Measurements from ENCODE around the gene ZNF438.
A peak's percentile ranks its signal among the peaks of the same experiment; 100 is the strongest.
"Not testable (repeated sequence)": the region's sequence is repeated elsewhere in the genome, so short reads cannot be mapped to it uniquely, and the experiment has no call there.

ZNF438 gene

DNA sequence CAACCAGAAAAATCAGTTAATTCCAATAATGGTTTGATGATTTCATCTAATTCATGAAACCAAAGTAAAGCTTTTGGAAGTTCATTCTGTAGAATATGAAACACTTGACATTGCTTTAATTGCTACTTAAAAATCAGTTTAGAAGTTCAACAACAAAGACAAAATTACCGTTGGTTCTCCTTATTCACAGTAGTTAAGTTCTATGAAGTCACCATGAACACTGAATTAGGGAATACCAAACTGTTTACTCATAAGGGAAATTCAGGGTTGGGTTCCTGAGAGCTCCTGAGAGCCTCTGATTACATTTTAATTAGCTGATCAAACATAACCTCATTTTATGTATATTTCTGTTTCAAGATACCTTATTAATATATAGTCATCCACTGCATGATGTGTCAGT lies 46.2 kb downstream of the ZNF438 start:
- TF ChIP-seq, protein P1, sequence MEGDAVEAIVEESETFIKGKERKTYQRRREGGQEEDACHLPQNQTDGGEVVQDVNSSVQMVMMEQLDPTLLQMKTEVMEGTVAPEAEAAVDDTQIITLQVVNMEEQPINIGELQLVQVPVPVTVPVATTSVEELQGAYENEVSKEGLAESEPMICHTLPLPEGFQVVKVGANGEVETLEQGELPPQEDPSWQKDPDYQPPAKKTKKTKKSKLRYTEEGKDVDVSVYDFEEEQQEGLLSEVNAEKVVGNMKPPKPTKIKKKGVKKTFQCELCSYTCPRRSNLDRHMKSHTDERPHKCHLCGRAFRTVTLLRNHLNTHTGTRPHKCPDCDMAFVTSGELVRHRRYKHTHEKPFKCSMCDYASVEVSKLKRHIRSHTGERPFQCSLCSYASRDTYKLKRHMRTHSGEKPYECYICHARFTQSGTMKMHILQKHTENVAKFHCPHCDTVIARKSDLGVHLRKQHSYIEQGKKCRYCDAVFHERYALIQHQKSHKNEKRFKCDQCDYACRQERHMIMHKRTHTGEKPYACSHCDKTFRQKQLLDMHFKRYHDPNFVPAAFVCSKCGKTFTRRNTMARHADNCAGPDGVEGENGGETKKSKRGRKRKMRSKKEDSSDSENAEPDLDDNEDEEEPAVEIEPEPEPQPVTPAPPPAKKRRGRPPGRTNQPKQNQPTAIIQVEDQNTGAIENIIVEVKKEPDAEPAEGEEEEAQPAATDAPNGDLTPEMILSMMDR (IDR thresholded peaks at IDR 0.05; ENCODE audit: low read depth, low read length, missing control alignments), result no peak
- no peak overlapping the region for H3K4me3 ChIP-seq (ENCODE audit: low read depth, low read length)
- DNase-seq (ENCODE audit: low read depth), result no peak
- in situ Hi-C loops (cut with HindIII; ENCODE audit: low sequenced_read_pairs), result no loop called here

DNA sequence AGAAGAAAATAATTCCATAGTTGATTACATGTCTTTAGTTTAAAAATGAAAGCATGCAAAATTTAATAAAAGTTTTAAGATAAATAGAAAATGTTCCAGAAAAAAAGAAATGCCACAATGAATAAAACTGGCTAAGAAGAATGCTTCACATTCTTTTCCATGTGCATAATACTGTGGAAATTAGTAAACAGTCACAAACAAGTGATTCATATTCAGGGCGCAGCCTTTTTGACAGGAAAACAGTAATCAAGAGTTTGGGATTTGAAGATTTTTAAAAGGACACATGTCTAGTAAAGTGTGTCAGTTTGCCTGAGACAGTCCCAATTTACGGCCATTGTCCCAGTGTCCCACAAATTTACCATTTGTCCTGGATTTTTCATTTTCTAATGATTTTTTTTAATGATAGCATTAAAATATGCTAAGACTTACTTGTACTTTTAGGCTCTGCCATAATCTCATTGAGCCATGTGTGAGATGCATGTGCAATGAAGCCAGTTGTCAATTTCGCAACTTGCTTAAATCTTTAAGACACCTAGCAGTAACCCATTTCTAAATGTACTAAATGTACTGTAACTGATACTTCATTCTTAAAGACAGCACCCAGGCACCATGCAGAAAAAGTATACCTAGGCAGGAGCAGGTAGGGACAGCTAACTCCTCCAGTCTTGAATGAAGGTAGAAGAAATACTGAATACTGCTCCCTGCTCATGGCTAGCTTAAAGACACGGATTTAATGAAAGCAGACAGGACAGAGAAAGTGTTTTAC lies 46.9 kb downstream of the ZNF438 start:
- no peak overlapping the region for H3K4me3 ChIP-seq (ENCODE audit: low read depth, low read length)
- in situ Hi-C loops (cut with HindIII; ENCODE audit: low sequenced_read_pairs), result no loop called here
- no peak for DNase-seq (ENCODE audit: low read depth)

DNA sequence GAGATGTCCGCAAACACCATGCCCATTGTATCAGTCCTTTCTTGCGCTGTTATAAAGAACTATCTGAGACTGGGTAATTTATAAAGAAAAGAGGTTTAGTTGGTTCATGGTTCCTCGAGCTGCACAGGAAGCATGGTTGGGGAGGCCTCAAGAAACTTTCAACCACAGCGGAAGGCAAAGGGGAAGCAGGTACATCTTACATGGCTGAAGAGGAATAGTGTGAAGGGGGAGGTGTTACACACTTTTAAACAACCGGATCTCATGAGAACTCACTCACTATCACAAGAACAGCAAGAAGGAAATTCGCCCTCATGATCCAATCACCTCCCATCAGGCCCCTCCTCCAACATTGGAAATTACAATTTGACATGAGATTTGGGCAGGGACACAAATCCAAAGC lies 48.5 kb downstream of the ZNF438 start:
- DNase-seq (ENCODE audit: low read depth); H3K4me3 ChIP-seq (ENCODE audit: low read depth, low read length); in situ Hi-C loops (cut with HindIII; ENCODE audit: low sequenced_read_pairs): not testable (repeated sequence)

More for the DNA sequence above, 46.9 kb downstream of the ZNF438 start:
- TF ChIP-seq, protein P1 (IDR thresholded peaks at IDR 0.05; ENCODE audit: low read depth, low read length, missing control alignments), result no peak

DNA sequence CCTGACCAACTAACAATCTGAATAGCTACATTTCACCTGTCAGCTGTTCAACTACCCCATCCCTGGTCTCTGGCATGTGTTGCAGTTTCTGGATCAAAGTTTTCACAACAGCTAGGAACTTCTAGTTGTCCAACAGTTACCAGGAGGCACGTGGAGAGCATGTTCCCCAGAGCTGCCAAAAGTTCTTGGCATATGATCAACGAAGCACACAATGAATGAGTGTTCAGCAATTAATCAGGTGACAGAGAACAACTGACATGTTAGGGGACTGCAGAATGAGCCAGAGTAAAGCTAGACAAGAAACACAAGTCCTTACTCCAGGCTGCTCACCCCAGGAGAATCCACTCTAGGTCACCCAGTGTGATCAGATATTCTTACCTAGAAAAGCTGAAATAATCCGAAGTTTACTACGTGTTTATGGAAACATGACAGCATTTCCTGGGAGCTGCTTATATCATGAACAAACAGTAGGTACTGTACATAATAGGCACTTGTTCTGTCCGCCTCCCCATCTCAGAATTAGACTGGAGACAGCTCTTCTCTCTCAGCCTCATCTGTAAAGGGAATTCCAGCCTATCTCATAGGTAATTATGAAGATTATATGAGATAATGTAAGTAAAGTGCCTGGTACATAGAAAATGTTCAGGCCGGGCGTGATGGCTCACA lies 50.6 kb downstream of the ZNF438 start:
- H3K4me3 ChIP-seq (ENCODE audit: low read depth, low read length), result no peak overlapping the region
- TF ChIP-seq, protein P1 (IDR thresholded peaks at IDR 0.05; ENCODE audit: low read depth, low read length, missing control alignments), result no peak
- DNase-seq (ENCODE audit: low read depth), result peak; percentile 31
- in situ Hi-C loops (cut with HindIII; ENCODE audit: low sequenced_read_pairs), result no loop called here

DNA sequence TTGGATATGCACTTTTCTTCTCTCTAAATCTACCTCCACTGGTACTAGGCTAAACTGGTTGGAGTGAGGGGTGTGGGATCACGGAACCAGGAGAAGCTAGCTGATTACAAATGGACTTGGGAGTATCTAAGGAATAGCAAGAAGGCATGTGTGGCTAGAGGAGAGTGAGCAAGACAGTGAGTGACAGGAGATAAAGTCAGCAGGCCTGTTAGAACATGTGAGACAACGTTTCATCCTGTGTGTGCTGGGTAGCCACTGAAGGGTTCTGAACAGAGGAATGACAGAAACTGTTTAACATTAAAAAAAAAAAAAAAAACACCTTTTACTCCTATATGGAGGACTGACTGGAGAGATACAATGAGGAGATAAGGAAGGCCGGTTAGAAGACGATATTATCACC lies 51.7 kb downstream of the ZNF438 start:
- no peak for DNase-seq (ENCODE audit: low read depth)
- no peak overlapping the region for H3K4me3 ChIP-seq (ENCODE audit: low read depth, low read length)
- in situ Hi-C loops (cut with HindIII; ENCODE audit: low sequenced_read_pairs), result no loop called here
- TF ChIP-seq, protein P1 (IDR thresholded peaks at IDR 0.05; ENCODE audit: low read depth, low read length, missing control alignments), result no peak

DNA sequence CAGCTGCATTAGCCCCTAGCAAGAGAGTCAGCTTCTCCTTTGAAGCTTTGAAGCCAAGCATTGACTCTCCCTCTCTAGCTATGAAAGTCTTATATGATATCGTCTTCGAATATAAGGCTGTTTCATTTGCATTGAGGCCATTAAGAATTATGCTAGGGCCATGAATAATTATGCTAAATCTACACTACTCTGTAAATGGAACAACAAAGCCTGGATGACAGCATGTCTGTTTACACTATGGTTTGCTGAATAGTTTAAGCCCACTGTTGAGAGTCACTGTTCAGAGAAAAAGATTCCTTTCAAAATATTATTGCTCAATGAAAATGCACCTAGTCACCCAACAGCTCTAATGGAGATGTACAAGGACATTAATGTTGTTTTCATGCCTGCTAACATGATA lies 52.8 kb downstream of the ZNF438 start:
- TF ChIP-seq, protein P1 (IDR thresholded peaks at IDR 0.05; ENCODE audit: low read depth, low read length, missing control alignments), result no peak
- no peak overlapping the region for H3K4me3 ChIP-seq (ENCODE audit: low read depth, low read length)
- no peak for DNase-seq (ENCODE audit: low read depth)
- in situ Hi-C loops (cut with HindIII; ENCODE audit: low sequenced_read_pairs), result no loop called here

DNA sequence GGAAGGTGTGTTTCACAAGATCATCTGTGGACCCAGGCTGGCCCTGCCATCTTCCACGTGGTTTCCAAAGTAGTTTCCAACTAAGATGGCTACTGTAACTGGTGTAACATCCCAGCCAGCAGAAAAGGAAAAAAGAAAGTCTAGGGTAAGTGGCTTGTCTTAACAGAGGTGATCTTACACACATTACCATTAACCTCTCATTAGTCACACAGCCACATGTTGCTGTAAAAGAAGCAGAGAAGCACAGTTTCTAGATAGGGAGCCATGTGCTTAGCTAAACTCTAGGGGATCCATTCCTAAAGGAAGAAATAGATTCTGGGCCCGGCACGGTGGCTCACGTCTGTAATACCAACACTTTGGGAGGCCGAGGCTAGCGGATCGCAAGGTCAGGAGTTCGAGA lies 54.3 kb downstream of the ZNF438 start:
- H3K4me3 ChIP-seq (ENCODE audit: low read depth, low read length), result no peak overlapping the region
- TF ChIP-seq, protein P1 (IDR thresholded peaks at IDR 0.05; ENCODE audit: low read depth, low read length, missing control alignments), result no peak
- in situ Hi-C loops (cut with HindIII; ENCODE audit: low sequenced_read_pairs), result no loop called here
- DNase-seq (ENCODE audit: low read depth), result no peak

All from astrocyte of the cerebellum (primary cell).